K562 (cell line): Measurements from ENCODE around the gene APCDD1. TPM values are rescaled to one million over a fixed set of nuclear protein-coding genes. Genes with fewer than 3 reads are reported as not detected.

Experiments used
- ATAC-seq: fragments of 200-7000 bp; cut with Tn5 transposase; 3 replicates; pipeline ENCODE4 v1.9.1; 2020; ENCODE audit warnings: moderate library complexity
- BruUV-seq: library from RNA; stranded (reverse); fragments of 400-500 nt; replicated peaks from 2 replicates; lab custom pipeline; 2021; lab: Mats Ljungman, UMichigan
- CTCF ChIA-PET: fragments of 300-600 bp; formaldehyde crosslinking; extraction: SDS; loops from one replicate; lab custom pipeline; 2021; ENCODE audit warnings: low intra/inter-chr PET ratio; lab: Yijun Ruan, JAX
- POLR2A ChIA-PET: fragments of 300-600, 350-650 bp; sonication (Branson Sonifier 250); formaldehyde crosslinking; extraction: SDS; loops from one replicate; lab custom pipeline; 2021; ENCODE audit warnings: antibody characterized with exemption, inconsistent platforms; lab: Yijun Ruan, JAX
- DNase-seq, 4 experiments: peaks; one replicate each; pipeline versions ENCODE4 v3.0.0 to v3.0.0-alpha.2; 2011 to 2018; ENCODE audit warnings: low spot score in 3 of 4, mixed read lengths in 3 of 4; ENCODE audit errors: extremely low read depth in 1 of 4
- FAIRE-seq: peaks from 2 replicates; lab custom pipeline; 2011; peaks lifted over from hg19 to GRCh38; lab: Jason Lieb, UNC
- H2AFZ ChIP-seq: 2 replicates; pipeline ENCODE4 v1.6.0; 2011; ENCODE audit warnings: low read depth, low read length, control low read depth, inconsistent platforms
- H3K27ac ChIP-seq: fragments of 200-600 bp; 3 replicates; pipeline ENCODE4 v1.8.0; 2011; ENCODE audit warnings: low read depth, mild to moderate bottlenecking, control low read depth, inconsistent platforms, low read length, moderate library complexity, mixed read lengths; ENCODE audit errors: extremely low read depth
- H3K27me3 ChIP-seq, 2 experiments: fragments of 300-600 bp in 1 of 2; 2 replicates in 1 of 2; 3 replicates in 1 of 2; pipeline versions ENCODE4 v1.6.0 to v1.8.0; 2011; ENCODE audit warnings: inconsistent platforms in 2 of 2, low read length in 2 of 2, mild to moderate bottlenecking in 1 of 2, mixed read lengths in 1 of 2, moderate library complexity in 1 of 2; ENCODE audit not compliant: control insufficient read depth in 2 of 2, insufficient read depth in 2 of 2
- H3K36me3 ChIP-seq: fragments of 300-600 bp; 3 replicates; pipeline ENCODE4 v1.8.0; 2011; ENCODE audit warnings: mild to moderate bottlenecking, low read length, inconsistent platforms; ENCODE audit not compliant: control insufficient read depth, insufficient read depth
- H3K4me1 ChIP-seq, 2 experiments: fragments of 200-600 bp in 1 of 2; replicated peaks in 1 of 2; 2 replicates in 1 of 2; 3 replicates in 1 of 2; pipeline versions ENCODE4 v1.5.1 to v1.8.0; 2011; ENCODE audit warnings: inconsistent platforms in 2 of 2, low read length in 2 of 2, mild to moderate bottlenecking in 1 of 2, mixed read lengths in 1 of 2, moderate library complexity in 1 of 2; ENCODE audit not compliant: control insufficient read depth in 2 of 2, insufficient read depth in 2 of 2
- H3K4me2 ChIP-seq: 2 replicates; pipeline ENCODE4 v1.6.1; 2011; ENCODE audit warnings: low read length, control low read depth, inconsistent platforms, mixed read lengths; ENCODE audit not compliant: insufficient read depth
- H3K4me3 ChIP-seq: fragments of 200-600 bp; sonication (generic), shearing (Covaris generic); 2 replicates; pipeline ENCODE4 v1.5.1; 2016; ENCODE audit warnings: control low read depth, inconsistent platforms
- H3K79me2 ChIP-seq: fragments of 200-600 bp; 3 replicates; pipeline ENCODE4 v1.8.0; 2011; ENCODE audit warnings: low read length, inconsistent platforms; ENCODE audit not compliant: control insufficient read depth, insufficient read depth
- H3K9ac ChIP-seq, 2 experiments: 2 replicates each; pipeline versions ENCODE4 v1.6.0 to v1.6.1; 2011; ENCODE audit warnings: low read depth in 2 of 2, low read length in 2 of 2, control low read depth in 1 of 2, inconsistent platforms in 1 of 2, mild to moderate bottlenecking in 1 of 2, mixed read lengths in 1 of 2; ENCODE audit not compliant: insufficient read depth in 1 of 2
- H3K9me1 ChIP-seq: one replicate; pipeline ENCODE4 v1.6.0; 2011; ENCODE audit warnings: inconsistent platforms, mild to moderate bottlenecking, low read length, moderate library complexity; ENCODE audit not compliant: control insufficient read depth, insufficient read depth
- H3K9me3 ChIP-seq: replicated peaks from 2 replicates; pipeline ENCODE4 v1.5.1; 2011; ENCODE audit warnings: low read depth, low read length, inconsistent platforms; ENCODE audit not compliant: control insufficient read depth, insufficient read depth
- H4K20me1 ChIP-seq: replicated peaks from 2 replicates; pipeline ENCODE4 v1.6.1; 2011; ENCODE audit warnings: low read length, inconsistent platforms, mixed read lengths; ENCODE audit not compliant: control insufficient read depth, insufficient read depth
- CREM ChIP-seq: IDR thresholded peaks from 2 replicates; pipeline ENCODE4 v1.6.1; 2014; ENCODE audit warnings: antibody characterized with exemption, low read depth
- ELK3 ChIP-seq: fragments of 450-650 bp; formaldehyde crosslinking; IDR thresholded peaks from 2 replicates; pipeline ENCODE4 v1.4.0; 2020; ENCODE audit warnings: mild to moderate bottlenecking
- PCBP1 ChIP-seq: fragments of 200-400 bp; formaldehyde crosslinking; IDR thresholded peaks from 2 replicates; pipeline ENCODE4 v1.6.1; 2018; ENCODE audit warnings: mild to moderate bottlenecking, low read depth, low read length; ENCODE audit not compliant: poor library complexity, severe bottlenecking
- POU5F1 ChIP-seq: fragments of 150-350 bp; IDR thresholded peaks from 2 replicates; pipeline ENCODE4 v1.6.1; 2014; ENCODE audit warnings: borderline replicate concordance, low read length, low read depth, mild to moderate bottlenecking; ENCODE audit not compliant: partially characterized antibody
- RBM34 ChIP-seq: fragments of 200-400 bp; formaldehyde crosslinking; IDR thresholded peaks from 2 replicates; pipeline ENCODE4 v1.6.1; 2018; ENCODE audit warnings: low read length, borderline replicate concordance; ENCODE audit not compliant: insufficient read depth
- SMAD2 ChIP-seq: fragments of 150-350 bp; IDR thresholded peaks from 2 replicates; pipeline ENCODE4 v1.6.1; 2014; ENCODE audit warnings: low read depth, mild to moderate bottlenecking, low read length
- ZNF778 ChIP-seq: fragments of 450-650 bp; formaldehyde crosslinking; IDR thresholded peaks from 2 replicates; pipeline ENCODE4 v1.4.0; 2020; ENCODE audit warnings: mild to moderate bottlenecking, moderate library complexity
- WGBS: fragments of 100-300 bp; shearing (Covaris generic); methylation state at CpG from one replicate; pipeline ENCODE4 v1.1.6; 2016; ENCODE audit warnings: low coverage, mixed read lengths; ENCODE audit not compliant: insufficient coverage; ENCODE audit errors: missing lambda C conversion rate; 5-methylcytosine and 5-hydroxymethylcytosine counted together
- in situ Hi-C: fragments of 300-500 bp; cut with MboI; formaldehyde crosslinking; loops from 4 replicates; pipeline ENCODE4 v1.15.0; 2018; ENCODE audit warnings: inconsistent platforms, mixed read lengths
- intact Hi-C: fragments of 100-400 bp; cut with micrococcal nuclease; formaldehyde crosslinking; loops from 2 replicates; pipeline ENCODE4 v1.14.2; 2022
- polyA plus RNA-seq, 8 experiments: library from polyadenylated mRNA; depleted of rRNA in 4 of 8; stranded (reverse) in 5 of 8; unstranded in 3 of 8; fragments of >200 nt; fragmentation: Nextera tagmentation in 2 of 8; fragmentation: Illumina TruSeq in 1 of 8; extraction: Ambion mirVana in 2 of 8; extraction: Trizol in 1 of 8; gene quantifications; 2 replicates each; pipeline versions ENCODE4 v1.2.1 to v1.2.3, GENCODE V29; 2011 to 2014; ENCODE audit warnings: inconsistent platforms in 1 of 8, missing spikeins in 1 of 8
- total RNA-seq, 7 experiments: library from RNA; depleted of rRNA in 6 of 7; stranded (reverse); fragments of >200 nt in 6 of 7; fragmentation: Illumina TruSeq in 2 of 7; extraction: Trizol in 2 of 7; gene quantifications; 2 replicates each; pipeline versions ENCODE4 v1.2.1 to v1.2.3, GENCODE V29; 2011 to 2021; ENCODE audit warnings: low replicate concordance in 1 of 7
- TF ChIP-seq, protein P1 (sequence below): sonication (generic); formaldehyde crosslinking; IDR thresholded peaks from 2 replicates; pipeline ENCODE4 v1.8.0; 2022; ENCODE audit warnings: missing genetic modification reagents, mild to moderate bottlenecking, borderline replicate concordance

Gene APCDD1
- total and polyA plus RNA-seq, 9 of the 15 experiments (the other 6 are each of a cell fraction or from before 2014, with no cell fraction given), result 0.07 TPM; not detected in 8

DNA sequence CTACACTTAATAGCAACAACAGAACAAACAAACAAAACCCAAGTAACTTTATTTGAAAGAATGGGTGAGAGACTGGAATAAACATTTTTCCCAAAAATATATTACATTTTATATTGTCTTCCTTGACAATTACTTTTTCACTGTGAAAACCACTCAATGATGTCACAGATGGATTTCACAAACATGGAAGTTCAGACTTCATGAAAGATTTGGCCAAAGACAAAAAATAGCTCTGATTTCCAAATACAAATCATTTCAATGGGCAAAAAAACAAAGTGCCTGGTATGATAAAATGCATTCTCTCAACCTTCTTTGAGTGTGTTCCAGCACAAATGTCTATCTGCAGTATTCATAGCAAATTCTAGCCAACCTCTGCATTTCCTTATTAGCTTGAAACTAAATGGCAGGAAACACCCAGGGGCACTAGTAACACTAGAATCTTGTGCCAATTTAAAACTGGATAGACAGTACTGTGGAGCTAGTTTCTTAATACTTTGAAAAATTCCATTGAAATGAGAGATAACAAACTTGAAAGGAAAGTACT lies 42.8 kb downstream of the APCDD1 start (continued):
- TF ChIP-seq, protein P1, sequence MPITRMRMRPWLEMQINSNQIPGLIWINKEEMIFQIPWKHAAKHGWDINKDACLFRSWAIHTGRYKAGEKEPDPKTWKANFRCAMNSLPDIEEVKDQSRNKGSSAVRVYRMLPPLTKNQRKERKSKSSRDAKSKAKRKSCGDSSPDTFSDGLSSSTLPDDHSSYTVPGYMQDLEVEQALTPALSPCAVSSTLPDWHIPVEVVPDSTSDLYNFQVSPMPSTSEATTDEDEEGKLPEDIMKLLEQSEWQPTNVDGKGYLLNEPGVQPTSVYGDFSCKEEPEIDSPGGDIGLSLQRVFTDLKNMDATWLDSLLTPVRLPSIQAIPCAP, result no peak
- TF ChIP-seq POU5F1, result no peak
- TF ChIP-seq ZNF778 (CRISPR knock-in tag), result no peak
- TF ChIP-seq, all 486 proteins: peak for 0

DNA sequence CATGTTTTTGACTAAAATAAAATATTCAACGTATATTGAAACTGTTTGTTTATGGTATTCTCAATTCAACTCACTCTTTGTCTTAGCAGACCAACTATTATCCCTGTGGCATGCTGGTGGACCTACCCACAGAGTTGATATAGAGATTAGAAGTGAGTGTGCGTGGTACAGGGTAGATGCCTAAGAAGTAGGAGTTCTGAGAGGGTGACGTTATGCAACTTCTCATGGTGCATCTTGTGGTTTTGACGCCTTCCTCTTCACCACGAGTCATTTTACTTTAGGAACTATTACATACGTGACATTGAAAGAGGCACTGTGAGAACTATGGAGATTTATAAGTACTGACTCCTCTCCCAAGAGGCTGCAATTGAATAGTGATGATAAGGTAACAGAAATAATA lies 44.8 kb downstream of the APCDD1 start:
- DNase-seq (no peak), FAIRE-seq (no peak), ATAC-seq (no peak)
- Histone ChIP-seq H3K4me2 (no peak overlapping the region), H2AFZ (no peak overlapping the region), H3K4me1 (no peaks in the 10 kb centered on the region), H3K79me2 (no peaks in the 10 kb centered on the region), H3K4me3 (no peak overlapping the region), H3K9me3 (no peaks in the 10 kb centered on the region), H3K27me3 (peaks cover 0 to 7% of the 10 kb centered on the region in 2 experiments; a peak in 2 of 5 replicates), H3K27ac (no peak overlapping the region), H4K20me1 (no peaks in the 10 kb centered on the region), H3K9ac (no peak overlapping the region), H3K36me3 (no peaks in the 10 kb centered on the region), H3K9me1 (no peaks in the 10 kb centered on the region)
- ChIA-PET POLR2A (no interaction called here), CTCF (no interaction called here)
- no TSS peak for BruUV-seq
- in situ Hi-C loops (no loop called here), intact Hi-C loops (no loop called here)
- 0% methylated on average over 6 of the region's 6 CpGs for WGBS
- TF ChIP-seq ELK3 (CRISPR knock-in tag) (no peak), CREM (no peak), RBM34 (no peak), SMAD2 (no peak), PCBP1 (no peak)
